SK-N-SH treated with all-trans-retinoic acid at 6 μM for 48 hours (cell line): ENCODE data around the gene SLC6A6.

Experiments
- ATAC-seq: fragments of 200-7000 bp; cut with Tn5 transposase; 3 replicates; pipeline ENCODE4 v1.9.1; 2020; ENCODE audit warnings: mild to moderate bottlenecking, moderate library complexity
- ARNTL ChIP-seq: fragments of 450-650 bp; formaldehyde crosslinking; IDR thresholded peaks from 2 replicates; pipeline ENCODE4 v1.5.0; 2020; ENCODE audit warnings: low read depth, mild to moderate bottlenecking, moderate library complexity, borderline replicate concordance
- BACH2 ChIP-seq: fragments of 250-450 bp; sonication (Bioruptor Pico); IDR thresholded peaks from 2 replicates; pipeline ENCODE4 v1.9.0; 2021; ENCODE audit warnings: mild to moderate bottlenecking, borderline replicate concordance
- CREB5 ChIP-seq: fragments of 250-450 bp; sonication (Bioruptor Pico); IDR thresholded peaks from 2 replicates; pipeline ENCODE4 v1.5.1; 2020; ENCODE audit warnings: low read depth, mild to moderate bottlenecking, moderate library complexity
- CSDC2 ChIP-seq: fragments of 250-450 bp; sonication (Bioruptor Pico); IDR thresholded peaks from 2 replicates; pipeline ENCODE4 v1.5.0; 2020; ENCODE audit warnings: mild to moderate bottlenecking, moderate library complexity
- CSRNP3 ChIP-seq: fragments of 250-450 bp; sonication (Bioruptor Pico); IDR thresholded peaks from 2 replicates; pipeline ENCODE4 v1.5.1; 2021; ENCODE audit warnings: mild to moderate bottlenecking, moderate library complexity
- GLIS3 ChIP-seq: fragments of 250-450 bp; sonication (Bioruptor Pico); IDR thresholded peaks from 2 replicates; pipeline ENCODE4 v1.5.0; 2020; ENCODE audit warnings: mild to moderate bottlenecking, moderate library complexity
- OSR1 ChIP-seq: fragments of 250-450 bp; sonication (Bioruptor Pico); IDR thresholded peaks from 2 replicates; pipeline ENCODE4 v1.8.0; 2022; ENCODE audit warnings: moderate library complexity, mild to moderate bottlenecking, inconsistent platforms
- PATZ1 ChIP-seq: fragments of 250-450 bp; sonication (Bioruptor Pico); IDR thresholded peaks from 2 replicates; pipeline ENCODE4 v1.8.0; 2020; ENCODE audit warnings: mild to moderate bottlenecking, moderate library complexity, borderline replicate concordance
- PPARA ChIP-seq: fragments of 250-450 bp; sonication (Bioruptor Pico); IDR thresholded peaks from 2 replicates; pipeline ENCODE4 v1.5.0; 2020; ENCODE audit warnings: mild to moderate bottlenecking, borderline replicate concordance
- RARB ChIP-seq: fragments of 250-450 bp; sonication (Bioruptor Pico); IDR thresholded peaks from 2 replicates; pipeline ENCODE4 v1.8.0; 2021; ENCODE audit warnings: mild to moderate bottlenecking, moderate library complexity
- SNAI2 ChIP-seq: fragments of 250-450 bp; sonication (Bioruptor Pico); IDR thresholded peaks from 2 replicates; pipeline ENCODE4 v1.5.0; 2020; ENCODE audit warnings: mild to moderate bottlenecking, moderate library complexity
- TCF4 ChIP-seq: fragments of 250-450 bp; sonication (Bioruptor Pico); IDR thresholded peaks from 2 replicates; pipeline ENCODE4 v1.8.0; 2021; ENCODE audit warnings: mild to moderate bottlenecking, moderate library complexity, borderline replicate concordance
- TOX ChIP-seq: fragments of 250-450 bp; sonication (Bioruptor Pico); IDR thresholded peaks from 2 replicates; pipeline ENCODE4 v1.8.0; 2021; ENCODE audit warnings: mild to moderate bottlenecking, moderate library complexity, borderline replicate concordance
- TSHZ2 ChIP-seq: fragments of 250-450 bp; sonication (Bioruptor Pico); IDR thresholded peaks from 2 replicates; pipeline ENCODE4 v1.5.0; 2020; ENCODE audit warnings: mild to moderate bottlenecking, moderate library complexity
- ZC3H10 ChIP-seq: fragments of 250-450 bp; sonication (Bioruptor Pico); IDR thresholded peaks from 2 replicates; pipeline ENCODE4 v1.5.1; 2021; ENCODE audit warnings: mild to moderate bottlenecking, moderate library complexity
- ZFP3 ChIP-seq: fragments of 250-450 bp; sonication (Bioruptor Pico); IDR thresholded peaks from 2 replicates; pipeline ENCODE4 v1.5.0; 2020; ENCODE audit warnings: mild to moderate bottlenecking, moderate library complexity
- ZFP30 ChIP-seq: fragments of 450-650 bp; formaldehyde crosslinking; IDR thresholded peaks from 2 replicates; pipeline ENCODE4 v1.5.0; 2022; ENCODE audit warnings: mild to moderate bottlenecking, moderate library complexity
- ZNF565 ChIP-seq: fragments of 450-650 bp; formaldehyde crosslinking; conservative IDR thresholded peaks from 2 replicates; pipeline ENCODE4 v1.5.0; 2020; ENCODE audit warnings: low read depth, mild to moderate bottlenecking, moderate library complexity
- ZNF70 ChIP-seq: fragments of 450-650 bp; formaldehyde crosslinking; IDR thresholded peaks from 2 replicates; pipeline ENCODE4 v1.5.0; 2020; ENCODE audit warnings: mild to moderate bottlenecking, moderate library complexity

SLC6A6 gene

GRCh38 chr3:14402304-14402811 is at the start of gene SLC6A6:
Gene SLC6A6 (plus strand): TSS chr3:14402606. CDS start chr3:14443635, 41,029 bp downstream.
- TF ChIP-seq PATZ1 (CRISPR knock-in tag) (no peak), CREB5 (CRISPR knock-in tag) (no peak), GLIS3 (CRISPR knock-in tag) (no peak), SNAI2 (CRISPR knock-in tag) (no peak), OSR1 (CRISPR knock-in tag) (no peak), ZNF70 (no peak), CSDC2 (no peak), TOX (CRISPR knock-in tag) (no peak), ZFP3 (CRISPR knock-in tag) (no peak), ZFP30 (CRISPR knock-in tag) (no peak), BACH2 (CRISPR knock-in tag) (no peak), TCF4 (CRISPR knock-in tag) (no peak), TSHZ2 (CRISPR knock-in tag) (no peak), RARB (CRISPR knock-in tag) (no peak), ZNF565 (no peak), CSRNP3 (CRISPR knock-in tag) (no peak), ZC3H10 (no peak), ARNTL (CRISPR knock-in tag) (no peak)
- ATAC-seq = peak; percentile 83

- ATAC-seq = no peak
Observed at GRCh38 chr3:14353502-14353901, 48.9 kb upstream of the SLC6A6 start.

More at GRCh38 chr3:14353502-14353901, 48.9 kb upstream of the SLC6A6 start:
- no peak for TF ChIP-seq CREB5 (CRISPR knock-in tag)
- no peak for TF ChIP-seq ZFP30 (CRISPR knock-in tag)
- no peak for TF ChIP-seq SNAI2 (CRISPR knock-in tag)
- TF ChIP-seq ZFP3 (CRISPR knock-in tag) = no peak
- TF ChIP-seq PATZ1 (CRISPR knock-in tag) = no peak
- no peak for TF ChIP-seq CSRNP3 (CRISPR knock-in tag)
- no peak for TF ChIP-seq PPARA (CRISPR knock-in tag)
- TF ChIP-seq BACH2 (CRISPR knock-in tag) = no peak
